ENCODE results near the gene MAD2L1.

- TF ChIP-seq CTCF (conservative IDR thresholded peaks at IDR 0.05; ENCODE audit: low read length) (no peak), EZH2phosphoT487 (IDR thresholded peaks at IDR 0.05; ENCODE audit: borderline replicate concordance, low read depth, low read length) (no peak)
These were observed 603 bp downstream of the MAD2L1 start for GRCh38 chr4:120065974-120066516.

Measured in OCI-LY7 (cell line).